Umbilical cord (tissue), 2 donors: ENCODE results near the gene KRT9. TPM values are rescaled to one million over a fixed set of nuclear protein-coding genes. Genes with fewer than 3 reads are reported as not detected.
"Not testable (repeated sequence)": the region's sequence is repeated elsewhere in the genome, so short reads cannot be mapped to it uniquely, and the experiment has no call there.

Source experiments
- DNase-seq: peaks from one replicate; pipeline ENCODE4 v3.0.0-alpha.2; 2015; ENCODE audit warnings: low spot score
- total RNA-seq: library from RNA; depleted of rRNA; stranded (reverse); fragments of >200 nt; gene quantifications from one replicate; pipeline ENCODE4 v1.2.3, GENCODE V29; 2014; ENCODE audit warnings: low replicate concordance; ENCODE audit not compliant: insufficient read depth

The KRT9 gene
- total RNA-seq, 1 donor from 2014 or later = not detected

DNA sequence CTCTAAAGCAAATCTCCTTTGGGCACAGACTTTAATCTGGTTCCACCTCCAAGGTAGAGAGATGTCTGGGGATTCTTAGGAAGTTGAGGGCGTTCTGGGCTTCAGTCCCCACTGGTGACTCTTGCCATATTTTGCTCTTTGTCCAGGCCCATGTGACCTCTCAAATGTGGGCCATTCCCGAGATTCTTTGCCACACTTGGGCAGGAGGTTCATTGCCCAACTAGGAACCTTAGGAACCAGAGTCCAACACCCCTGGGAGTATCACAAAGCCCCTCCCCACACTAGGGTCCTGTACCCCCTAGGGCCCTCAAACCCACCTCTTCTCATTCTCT is 8.4 kb upstream of the KRT9 start:
- DNase-seq = no peak

DNA sequence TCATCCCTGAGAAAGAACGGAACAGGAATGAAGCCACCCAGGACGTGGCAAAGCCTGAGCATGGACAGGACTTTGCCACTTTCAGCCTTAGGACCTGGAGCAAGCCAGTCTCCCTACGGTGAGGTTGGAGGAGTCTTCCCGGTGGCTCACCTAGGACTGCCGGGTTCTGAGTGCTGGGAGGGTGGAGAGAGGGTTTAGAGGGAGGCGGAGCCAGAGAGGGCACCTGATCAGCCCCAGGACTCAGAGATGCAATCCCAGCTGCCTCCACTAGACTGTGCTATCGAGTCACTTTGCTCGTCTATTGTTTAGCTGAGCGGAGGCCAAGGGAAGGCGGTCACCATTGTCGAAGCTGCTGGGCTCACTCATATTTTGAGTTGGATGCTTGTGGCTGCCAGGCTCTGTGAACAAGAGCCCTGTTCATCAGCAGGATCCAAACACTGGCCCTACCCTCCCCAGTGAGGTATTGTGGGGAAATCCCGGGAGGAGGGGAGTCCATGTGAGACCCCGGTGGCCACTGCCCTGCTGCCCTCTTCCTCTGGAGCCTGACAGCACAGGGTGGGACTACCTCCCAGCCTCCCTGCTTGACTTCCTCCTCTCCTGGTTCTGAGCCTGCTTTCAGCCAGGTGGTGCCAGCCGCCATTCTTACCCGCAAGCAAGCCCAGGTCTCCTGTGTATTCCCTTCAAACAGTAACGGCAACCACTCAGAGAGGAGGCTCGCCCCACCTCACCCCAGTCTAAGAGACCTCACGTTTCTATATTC is 7.8 kb upstream of the KRT9 start:
- peak; percentile 88 for DNase-seq

DNA sequence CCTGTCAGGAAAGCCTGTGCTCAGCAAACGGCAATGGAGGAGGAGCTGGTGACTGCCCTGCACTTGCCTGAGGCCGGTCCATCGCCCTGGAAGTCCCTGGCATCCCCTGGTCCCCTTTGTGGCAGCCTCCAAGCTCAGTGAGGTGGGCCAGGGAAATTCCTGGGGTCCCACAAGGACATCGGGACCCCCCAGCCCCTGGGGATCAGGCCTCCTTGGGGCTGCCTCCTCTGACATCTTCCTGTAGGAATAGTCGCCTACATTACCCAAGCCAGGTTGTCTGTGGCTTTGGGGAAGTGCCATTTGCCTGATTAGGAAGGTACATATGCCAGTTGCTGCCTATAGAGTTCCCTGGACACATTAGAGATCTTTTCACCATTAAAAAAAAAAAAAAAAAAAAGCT is 7.1 kb upstream of the KRT9 start:
- no peak for DNase-seq

DNA sequence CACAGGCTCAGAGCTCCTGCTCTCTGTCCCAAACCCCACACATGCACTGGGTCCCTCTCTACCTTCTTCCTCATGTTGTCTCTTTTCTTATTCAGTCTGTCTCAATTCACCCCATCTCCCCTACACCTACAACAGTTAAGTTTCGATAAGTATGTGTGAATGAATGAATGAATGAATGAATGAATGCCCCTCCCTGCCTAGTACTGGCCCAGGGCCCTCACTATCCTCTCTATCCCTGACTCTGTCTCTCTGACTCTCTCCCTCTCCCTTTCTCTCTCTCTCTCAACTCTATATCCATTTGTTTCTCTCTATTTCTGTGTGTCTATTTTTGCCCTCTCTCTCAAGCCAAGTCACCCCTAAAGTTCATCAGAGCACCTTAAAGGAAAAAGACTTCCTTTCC is 6.7 kb upstream of the KRT9 start:
- no peak for DNase-seq

- DNase-seq = not testable (repeated sequence)
These were observed 4.9 kb upstream of the KRT9 start for GRCh38 chr17:41576740-41577139.

DNA sequence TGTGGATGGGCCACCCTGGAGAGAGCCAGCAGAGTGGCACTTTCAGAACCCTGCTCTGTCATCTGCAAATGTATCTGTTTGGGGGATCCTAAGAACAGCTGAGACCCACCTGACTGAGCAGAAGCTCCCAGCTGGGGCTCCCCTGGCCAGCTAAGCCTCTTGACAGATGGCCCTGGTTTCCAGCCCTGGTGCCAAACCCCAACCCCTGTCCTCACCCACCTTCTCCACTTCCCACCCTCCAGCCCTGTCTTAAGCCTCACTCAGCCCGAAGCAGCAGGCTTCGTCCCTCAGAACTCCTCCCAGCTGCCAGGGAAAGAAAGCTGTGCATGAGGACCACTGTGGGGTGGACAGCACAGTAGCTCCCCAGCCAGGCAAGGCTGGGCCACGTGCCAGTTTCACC is 3.5 kb upstream of the KRT9 start:
- no peak for DNase-seq

GRCh38 chr17:41567317-41567716 is 4.5 kb downstream of the KRT9 start:
- no peak for DNase-seq

- no peak for DNase-seq
These were observed 6.5 kb downstream of the KRT9 start for GRCh38 chr17:41565338-41565737.

DNA sequence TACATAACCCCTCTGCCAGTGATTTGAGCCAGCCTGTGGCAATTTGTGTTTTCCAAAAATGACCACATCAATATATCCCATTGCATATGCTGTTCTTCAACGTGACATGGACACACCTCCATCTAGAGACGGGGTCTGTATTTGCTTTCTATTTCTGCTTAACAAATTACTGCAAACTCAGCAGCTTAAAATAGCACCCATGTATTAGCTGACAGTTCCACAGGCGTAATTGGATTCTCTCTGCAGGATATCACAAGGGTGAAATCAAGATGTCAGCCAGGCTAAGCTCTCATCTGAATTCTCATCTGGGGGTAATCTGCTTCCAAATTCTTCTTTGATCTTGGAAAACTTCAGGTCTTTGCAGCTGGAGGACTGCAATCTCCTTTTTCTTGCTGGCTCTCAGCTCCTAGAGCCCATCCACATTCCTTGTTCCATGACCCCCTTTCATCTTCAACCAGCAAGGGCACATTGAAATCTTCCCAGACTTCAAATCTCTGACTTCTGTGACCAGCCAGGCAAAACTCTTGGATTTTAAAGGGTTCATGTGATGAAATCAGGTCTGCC is 8.2 kb downstream of the KRT9 start:
- DNase-seq = peak; percentile 49

DNA sequence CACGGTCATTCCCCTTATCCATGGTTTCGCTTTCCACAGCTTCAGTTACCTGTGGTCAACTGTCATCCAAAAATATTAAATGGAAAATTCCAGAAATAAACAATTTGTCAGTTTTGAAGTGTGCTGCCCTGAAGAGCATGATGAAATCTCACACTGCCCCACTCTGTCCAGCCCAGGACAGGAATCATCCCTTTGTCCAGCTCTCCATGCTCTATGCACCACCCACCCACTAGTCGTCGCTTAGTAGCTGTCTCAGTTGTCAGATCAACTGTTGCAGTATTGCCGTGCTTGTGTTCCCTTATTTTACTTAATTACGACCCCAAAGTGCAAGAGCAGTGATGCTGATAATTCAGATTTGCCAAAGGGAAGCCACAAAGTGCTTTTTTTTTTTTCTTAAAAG is 10.3 kb downstream of the KRT9 start:
- DNase-seq = no peak

DNA sequence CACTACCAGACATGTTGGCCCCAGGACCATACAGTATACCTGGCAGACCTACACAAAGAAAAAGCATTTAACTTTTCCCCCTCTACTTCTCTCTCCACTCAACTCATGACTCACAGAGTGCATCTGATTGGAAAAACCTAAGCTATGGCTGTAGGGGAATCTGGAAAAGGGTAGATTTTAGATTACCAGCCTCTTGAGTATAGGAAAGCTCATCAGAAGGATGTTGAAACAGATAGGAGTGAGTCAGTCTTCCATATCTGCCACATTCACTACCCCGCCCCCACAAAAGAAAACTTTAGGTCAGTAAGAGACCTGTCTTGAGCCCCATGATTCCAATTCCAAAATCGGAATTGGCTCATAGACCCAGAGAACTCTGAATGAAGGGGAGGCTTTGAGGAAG is 12.3 kb downstream of the KRT9 start:
- DNase-seq = no peak

DNA sequence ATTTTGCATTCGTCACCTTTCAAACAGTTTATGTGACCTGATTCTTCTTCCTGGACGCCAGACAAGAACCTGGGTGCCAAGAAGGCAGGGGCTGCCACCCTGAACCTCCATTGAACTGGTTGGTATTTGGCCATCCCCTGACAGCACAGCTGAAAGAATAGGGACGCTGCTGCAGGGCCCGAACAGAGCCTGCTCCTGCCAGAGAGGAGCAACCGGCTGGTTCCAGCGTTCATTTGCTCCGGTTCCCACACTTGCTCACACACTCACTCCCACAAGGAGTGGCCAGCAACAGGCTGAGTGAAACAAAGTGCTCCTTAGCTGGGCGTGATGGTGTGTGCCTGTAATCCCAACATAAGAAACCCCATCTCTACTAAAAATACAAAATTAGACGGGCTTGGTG is 14.9 kb downstream of the KRT9 start:
- no peak for DNase-seq

DNA sequence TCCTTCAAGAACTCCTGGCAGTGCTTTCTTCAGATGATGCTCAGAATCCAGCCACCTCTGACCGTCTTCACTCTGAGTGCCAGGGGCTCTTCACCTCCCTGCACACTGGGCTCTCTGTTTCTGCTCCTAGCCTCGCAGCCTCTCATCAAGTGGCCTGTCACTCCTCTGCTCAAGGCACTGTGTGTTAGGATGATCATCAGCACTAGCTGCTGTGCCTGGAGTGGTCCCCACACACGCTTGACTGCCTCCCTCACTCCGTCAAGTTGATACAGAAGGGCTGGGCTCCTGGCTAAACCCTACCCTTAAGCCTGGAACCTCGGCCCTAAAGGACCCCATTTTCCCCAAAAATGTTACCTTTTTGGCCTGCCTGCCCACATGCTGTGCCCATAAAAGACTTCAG is 15.6 kb downstream of the KRT9 start:
- no peak for DNase-seq

DNA sequence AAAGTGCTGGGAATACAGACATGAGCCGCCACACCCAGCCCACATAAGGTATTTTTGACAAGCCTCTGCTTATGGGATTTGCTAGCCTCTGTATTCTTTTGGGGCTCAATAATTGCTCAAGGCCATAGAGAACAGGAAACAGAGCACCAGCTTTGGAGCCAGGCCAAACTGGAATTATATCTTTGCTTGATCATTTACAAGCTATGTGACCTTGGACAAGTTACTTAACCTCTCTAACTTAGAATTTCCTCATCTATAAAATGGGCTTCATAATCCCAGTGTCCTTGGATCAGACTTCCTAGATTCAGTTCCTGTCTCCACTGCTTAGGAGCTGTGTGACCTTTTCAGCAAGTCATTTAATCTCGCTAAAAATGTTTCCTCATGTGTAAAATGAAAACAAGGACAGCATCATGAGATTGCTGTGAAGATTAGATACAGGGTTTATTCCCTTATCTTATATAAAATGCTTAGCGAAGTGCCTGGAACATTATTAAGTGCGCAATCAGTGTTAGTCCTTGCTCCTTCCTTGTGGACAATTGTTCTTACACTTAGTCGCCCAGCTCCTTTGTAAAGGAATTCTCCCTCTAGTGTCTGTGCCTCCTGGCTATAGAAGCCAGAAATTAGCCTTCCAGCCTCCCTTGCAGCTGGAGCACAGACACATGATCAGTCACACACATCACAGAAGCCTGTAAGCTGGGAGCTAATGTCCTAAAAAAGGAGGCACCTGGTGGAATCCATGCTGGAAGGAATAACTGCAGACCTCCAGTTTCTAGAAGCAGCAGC is 16.6 kb downstream of the KRT9 start:
- DNase-seq = no peak

GRCh38 chr17:41553987-41554680 is 17.7 kb downstream of the KRT9 start:
- DNase-seq = peak; percentile 29

- DNase-seq = no peak
These were observed 18.7 kb downstream of the KRT9 start for GRCh38 chr17:41553176-41553575.

GRCh38 chr17:41552455-41552854 is 19.4 kb downstream of the KRT9 start:
- DNase-seq = no peak

- no peak for DNase-seq
These were observed 20.5 kb downstream of the KRT9 start for GRCh38 chr17:41551365-41551764.

- peak; percentile 68 for DNase-seq
These were observed 22.2 kb downstream of the KRT9 start for GRCh38 chr17:41549596-41550039.

DNA sequence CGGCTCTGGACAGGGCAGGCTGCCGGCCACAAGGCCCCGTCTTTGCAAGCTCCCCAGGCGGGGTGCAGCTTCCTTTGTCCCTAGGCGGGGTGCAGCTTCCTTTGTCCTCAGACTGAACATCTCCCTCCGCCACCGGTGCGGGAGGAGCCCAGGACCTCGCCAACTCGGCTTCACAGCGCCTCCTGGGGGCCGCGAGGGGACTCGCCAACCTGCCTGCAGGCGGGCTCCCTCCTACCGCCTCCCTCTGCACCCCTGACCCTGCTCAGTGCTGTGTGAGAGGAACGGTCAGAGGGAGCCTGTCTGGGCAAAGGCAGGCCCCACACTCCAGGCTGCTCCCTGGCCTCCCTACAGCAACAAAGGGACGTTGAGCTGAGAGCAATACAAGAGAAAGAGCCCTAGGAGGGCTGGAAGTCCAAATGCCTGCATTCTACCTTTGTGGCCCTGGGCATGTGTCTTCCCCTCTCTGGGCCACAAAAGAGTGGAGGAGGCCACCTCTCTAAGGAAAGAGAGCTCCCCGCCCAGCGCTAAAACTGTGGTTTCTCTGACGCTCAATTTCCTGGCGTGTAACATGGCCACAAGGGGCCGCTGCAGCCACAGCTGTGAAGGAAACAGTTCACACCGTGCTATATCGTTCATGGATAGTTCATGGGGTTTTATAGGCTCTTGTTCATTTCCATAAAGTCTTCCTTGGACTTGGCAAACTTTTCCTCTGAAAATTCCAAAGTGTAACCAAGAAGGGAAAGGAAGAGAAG is 22.8 kb downstream of the KRT9 start:
- DNase-seq = peak; percentile 93
